PC-9 (cell line): ENCODE results near the gene SLC38A3. TPM values are rescaled to one million over a fixed set of nuclear protein-coding genes. Genes with fewer than 3 reads are reported as not detected.

Experiments used
- BruUV-seq: library from RNA; stranded (reverse); fragments of 400-500 nt; replicated peaks from 2 replicates; lab custom pipeline; 2021; lab: Mats Ljungman, UMichigan
- CTCF ChIA-PET: fragments of 300-600 bp; sonication (Branson Sonifier 250); formaldehyde crosslinking; loops from one replicate; lab custom pipeline; 2022; ENCODE audit warnings: antibody characterized with exemption; lab: Charles Lee
- POLR2A ChIA-PET: fragments of 300-600 bp; sonication (Branson Sonifier 250); formaldehyde crosslinking; loops from one replicate; lab custom pipeline; 2022; ENCODE audit warnings: antibody characterized with exemption; ENCODE audit not compliant: unreplicated experiment; lab: Charles Lee
- DNase-seq, 2 experiments: peaks; one replicate each; pipeline versions ENCODE4 v3.0.0 to v3.0.0-alpha.2; 2015 to 2022; ENCODE audit warnings: mixed read lengths in 1 of 2
- H2AFZ ChIP-seq: fragments of 200-600 bp; sonication (generic); 2 replicates; pipeline ENCODE4 v1.8.1; 2017; ENCODE audit warnings: antibody characterized with exemption
- H3F3A ChIP-seq: fragments of 200-600 bp; sonication (generic); 2 replicates; pipeline ENCODE4 v1.8.1; 2017; ENCODE audit warnings: antibody characterized with exemption, mild to moderate bottlenecking, low read depth; ENCODE audit not compliant: insufficient read depth
- H3K27ac ChIP-seq: fragments of 200-600 bp; sonication (generic); 2 replicates; pipeline ENCODE4 v1.6.1; 2016; ENCODE audit warnings: mixed run types
- H3K27me3 ChIP-seq: fragments of 200-600 bp; sonication (generic); 2 replicates; pipeline ENCODE4 v1.6.1; 2016; ENCODE audit warnings: low read depth, mixed run types; ENCODE audit not compliant: insufficient read depth
- H3K36me3 ChIP-seq: fragments of 200-600 bp; sonication (generic); 2 replicates; pipeline ENCODE4 v1.6.1; 2016; ENCODE audit warnings: low read depth, mixed run types
- H3K4me1 ChIP-seq: fragments of 200-600 bp; sonication (generic); replicated peaks from 2 replicates; pipeline ENCODE4 v1.6.1; 2016; ENCODE audit warnings: mixed run types; ENCODE audit not compliant: insufficient read depth
- H3K4me2 ChIP-seq: fragments of 200-600 bp; sonication (generic); 2 replicates; pipeline ENCODE4 v1.6.1; 2017; ENCODE audit warnings: mixed run types
- H3K4me3 ChIP-seq: fragments of 200-600 bp; sonication (generic); 2 replicates; pipeline ENCODE4 v1.6.1; 2016; ENCODE audit warnings: mixed run types
- H3K79me2 ChIP-seq: fragments of 200-600 bp; sonication (generic); 2 replicates; pipeline ENCODE4 v1.6.1; 2017; ENCODE audit warnings: low read depth, mixed run types
- H3K9me2 ChIP-seq: fragments of 200-600 bp; sonication (generic); 2 replicates; pipeline ENCODE4 v1.8.1; 2017; ENCODE audit warnings: mild to moderate bottlenecking; ENCODE audit not compliant: insufficient read depth
- H3K9me3 ChIP-seq: fragments of 200-600 bp; sonication (generic); 2 replicates; pipeline ENCODE4 v1.8.1; 2016; ENCODE audit warnings: low read depth; ENCODE audit not compliant: insufficient read depth
- H4K20me1 ChIP-seq: fragments of 200-600 bp; sonication (generic); 2 replicates; pipeline ENCODE4 v1.8.1; 2017; ENCODE audit not compliant: insufficient read depth
- CTCF ChIP-seq: fragments of 200-600 bp; sonication (generic); conservative IDR thresholded peaks from 2 replicates; pipeline ENCODE4 v1.6.1; 2017; ENCODE audit warnings: mixed run types, antibody characterized with exemption, mild to moderate bottlenecking, moderate library complexity
- EZH2 ChIP-seq: fragments of 200-600 bp; sonication (generic); IDR thresholded peaks from 2 replicates; pipeline ENCODE4 v1.8.0; 2017; ENCODE audit warnings: antibody characterized with exemption, low read depth
- intact Hi-C: fragments of 100-400 bp; cut with micrococcal nuclease; formaldehyde crosslinking; loops from one replicate; pipeline ENCODE4 v1.10.0; 2022; ENCODE audit not compliant: unreplicated experiment
- total RNA-seq: library from RNA; stranded (reverse); gene quantifications from 2 replicates; pipeline ENCODE4 v1.2.3, GENCODE V29; 2021

Gene SLC38A3
- total RNA-seq, 1 experiment from 2014 or later: 0.37 TPM

GRCh38 chr3:50182533-50183099, 22.5 kb upstream of the SLC38A3 start:
- no TSS peak for BruUV-seq
- Histone ChIP-seq H3K27me3 (no peaks in the 10 kb centered on the region), H3K4me2 (no peak overlapping the region), H3K9me3 (no peaks in the 10 kb centered on the region), H3K27ac (no peak overlapping the region), H4K20me1 (no peaks in the 10 kb centered on the region), H3K4me1 (peaks cover 16% of the 10 kb centered on the region), H2AFZ (no peak overlapping the region), H3K36me3 (no peaks in the 10 kb centered on the region), H3K9me2 (no peaks in the 10 kb centered on the region), H3K4me3 (no peak overlapping the region), H3F3A (no peaks in the 10 kb centered on the region), H3K79me2 (no peaks in the 10 kb centered on the region)
- ChIA-PET POLR2A (interaction anchor here (0.6 kb wide), 1 partner anchor 19 kb away, joined by 4 read pairs; no protein-coding TSS in a partner anchor), CTCF (interaction anchor here (0.6 kb wide), 1 partner anchor 43 kb away, joined by 3 read pairs; no protein-coding TSS in a partner anchor)
- peak in 1 of 2 experiments; percentile 52 for DNase-seq
- TF ChIP-seq EZH2 (no peak), CTCF (no peak)
- intact Hi-C loops: loop anchor here (10.0 kb wide), 1 partner anchor 478 kb away; no protein-coding TSS in a partner anchor

DNA sequence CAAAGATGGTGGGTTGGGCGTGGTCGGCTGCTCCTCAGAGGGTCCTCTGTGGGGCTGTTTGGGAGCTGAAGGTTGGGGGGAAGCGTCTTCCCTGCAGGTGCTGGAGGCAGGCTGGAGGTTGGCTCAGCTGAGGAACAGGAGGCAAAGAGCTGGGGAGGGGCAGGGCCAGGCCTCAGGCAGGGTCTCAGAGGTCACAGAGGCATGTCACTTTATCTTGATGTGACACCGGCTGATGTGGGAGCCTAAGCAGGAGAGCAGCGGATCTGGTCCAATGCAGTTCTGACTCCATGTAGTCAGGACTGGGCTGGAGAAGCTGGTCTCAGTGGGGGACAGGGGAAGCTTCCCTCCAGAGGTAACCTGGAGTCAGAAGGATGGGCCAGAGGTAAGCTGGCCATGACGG, 21.3 kb upstream of the SLC38A3 start:
- TF ChIP-seq CTCF (no peak), EZH2 (no peak)
- Histone ChIP-seq H3K4me1 (peaks cover 16% of the 10 kb centered on the region), H3K4me3 (no peak overlapping the region), H3K9me2 (no peaks in the 10 kb centered on the region), H4K20me1 (no peaks in the 10 kb centered on the region), H3F3A (no peaks in the 10 kb centered on the region), H3K79me2 (no peaks in the 10 kb centered on the region), H2AFZ (no peak overlapping the region), H3K4me2 (peak overlapping the region; percentile 59), H3K27me3 (no peaks in the 10 kb centered on the region), H3K36me3 (no peaks in the 10 kb centered on the region), H3K9me3 (no peaks in the 10 kb centered on the region), H3K27ac (no peak overlapping the region)
- intact Hi-C loops: loop anchor here (1.0 to 10.0 kb wide), 3 partner anchors 13 to 479 kb away; partner anchors contain the start of gene SEMA3F
- BruUV-seq: no TSS peak
- CTCF ChIA-PET: interaction anchor here (0.8 kb wide), 1 partner anchor 60 kb away, joined by 3 read pairs; no protein-coding TSS in a partner anchor
- POLR2A ChIA-PET: no interaction called here
- DNase-seq: no peak

DNA sequence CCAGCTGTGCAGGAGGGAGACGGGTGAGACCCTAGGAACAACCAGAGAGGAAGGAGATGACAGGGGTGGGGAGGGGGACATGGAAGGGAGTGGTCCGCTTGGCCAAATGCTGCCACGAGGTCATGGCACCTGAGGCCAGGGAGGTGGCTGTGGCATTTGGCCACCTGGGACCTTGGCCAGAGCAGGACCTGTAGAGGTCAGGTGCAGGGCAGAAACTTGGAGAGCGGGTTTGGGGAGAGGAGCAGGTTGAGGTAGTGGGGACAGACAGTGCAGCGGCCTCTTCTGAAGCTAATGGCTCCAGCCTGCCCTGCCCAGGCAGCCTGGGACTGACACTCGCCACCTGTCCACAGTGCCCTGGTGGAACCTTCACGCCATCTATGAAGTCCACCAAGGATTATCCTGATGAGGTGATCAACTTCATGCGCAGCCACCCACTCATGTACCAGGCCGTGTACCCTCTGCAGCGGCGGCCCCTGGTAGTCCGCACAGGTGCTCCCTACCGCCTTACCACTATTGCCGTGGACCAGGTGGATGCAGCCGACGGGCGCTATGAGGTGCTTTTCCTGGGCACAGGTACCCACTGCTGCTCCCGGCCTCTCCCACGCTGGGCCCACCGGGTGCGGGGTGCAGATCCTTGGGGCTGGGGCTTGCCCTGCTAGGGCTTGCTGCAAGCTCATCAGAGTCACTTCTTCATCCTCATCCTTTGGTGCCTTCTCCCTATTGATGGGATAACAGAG, 20.7 kb upstream of the SLC38A3 start:
- Histone ChIP-seq H3K79me2 (no peaks in the 10 kb centered on the region), H3K4me3 (no peak overlapping the region), H3F3A (no peaks in the 10 kb centered on the region), H3K9me3 (no peaks in the 10 kb centered on the region), H3K9me2 (no peaks in the 10 kb centered on the region), H3K4me1 (peaks cover 16% of the 10 kb centered on the region), H3K27ac (no peak overlapping the region), H3K36me3 (no peaks in the 10 kb centered on the region), H4K20me1 (no peaks in the 10 kb centered on the region), H2AFZ (no peak overlapping the region), H3K27me3 (no peaks in the 10 kb centered on the region), H3K4me2 (peak overlapping the region; percentile 59)
- no TSS peak for BruUV-seq
- ChIA-PET CTCF (interaction anchor here (0.8 kb wide), 1 partner anchor 60 kb away, joined by 3 read pairs; no protein-coding TSS in a partner anchor), POLR2A (no interaction called here)
- TF ChIP-seq EZH2 (no peak), CTCF (no peak)
- DNase-seq: peak; percentile 76 to 83
- intact Hi-C loops: loop anchor here (1.0 to 10.0 kb wide), 3 partner anchors 14 to 480 kb away; partner anchors contain the start of gene SEMA3F
